Naive B cell (primary cell): Measurements from ENCODE around the gene XKR3. TPM values are rescaled to one million over a fixed set of nuclear protein-coding genes. Genes with fewer than 3 reads are reported as not detected.
"Not testable (repeated sequence)": the region's sequence is repeated elsewhere in the genome, so short reads cannot be mapped to it uniquely, and the experiment has no call there.

Source experiments
- ATAC-seq, 2 donors: fragments of 150-1000 bp; cut with Tn5 transposase; 2 replicates each; pipeline ENCODE4 v1.10.0; 2021; ENCODE audit warnings: low read depth in 2 of 2, mild to moderate bottlenecking in 2 of 2, moderate library complexity in 2 of 2
- DNase-seq: peaks from one replicate; pipeline ENCODE4 v3.0.0; 2022
- H3K27ac Mint-ChIP-seq, 6 donors: one replicate each; pipeline ENCODE4 v1.8.0; 2020 to 2022; ENCODE audit warnings: mild to moderate bottlenecking in 6 of 6, mixed read lengths in 6 of 6, moderate library complexity in 5 of 6, inconsistent platforms in 2 of 6
- H3K27me3 Mint-ChIP-seq, 3 donors: one replicate each; pipeline ENCODE4 v1.8.0; 2021 to 2022; ENCODE audit warnings: mixed read lengths in 3 of 3, mild to moderate bottlenecking in 1 of 3
- H3K36me3 Mint-ChIP-seq, 2 donors: one replicate each; pipeline ENCODE4 v1.8.0; 2020 to 2022; ENCODE audit warnings: mixed read lengths in 2 of 2, inconsistent platforms in 1 of 2, mild to moderate bottlenecking in 1 of 2
- H3K4me1 Mint-ChIP-seq, 3 donors: one replicate each; pipeline ENCODE4 v1.8.0; 2020 to 2022; ENCODE audit warnings: mixed read lengths in 3 of 3, inconsistent platforms in 1 of 3, mild to moderate bottlenecking in 1 of 3, moderate library complexity in 1 of 3
- H3K4me3 Mint-ChIP-seq, 8 donors: one replicate each; pipeline ENCODE4 v1.8.0; 2020 to 2022; ENCODE audit warnings: mild to moderate bottlenecking in 8 of 8, mixed read lengths in 8 of 8, moderate library complexity in 8 of 8, inconsistent platforms in 2 of 8
- H3K9me3 Mint-ChIP-seq, 7 donors: one replicate each; pipeline ENCODE4 v1.8.0; 2020 to 2022; ENCODE audit warnings: mixed read lengths in 7 of 7, mild to moderate bottlenecking in 5 of 7, inconsistent platforms in 2 of 7, moderate library complexity in 1 of 7
- polyA plus RNA-seq, 6 donors: library from polyadenylated mRNA; unstranded; fragments of 300-500 nt; fragmentation: Illumina TruSeq; gene quantifications; one replicate each; pipeline ENCODE4 v1.2.3, GENCODE V29; 2021; ENCODE audit warnings: low read depth in 6 of 6

Gene XKR3
- polyA plus RNA-seq, 6 donors from 2014 or later: not detected

GRCh38 chr22:16800358-16800757 lies 24.9 kb downstream of the XKR3 start:
- Mint-ChIP-seq H3K4me3 (no peak overlapping the region), H3K27me3 (no peaks in the 10 kb centered on the region), H3K27ac (peak overlapping the region in 1 of 6 donors; percentile 56), H3K9me3 (no peaks in the 10 kb centered on the region), H3K36me3 (no peaks in the 10 kb centered on the region), H3K4me1 (peaks cover 15 to 25% (median 24%) of the 10 kb centered on the region in 3 donors)
- DNase-seq (no peak), ATAC-seq (no peak)

- H3K27ac Mint-ChIP-seq, H3K27me3 Mint-ChIP-seq, H3K4me3 Mint-ChIP-seq, H3K9me3 Mint-ChIP-seq, ATAC-seq, DNase-seq, H3K36me3 Mint-ChIP-seq: not testable (repeated sequence)
- peaks cover 5 to 12% (median 10%) of the 10 kb centered on the region in 3 donors for H3K4me1 Mint-ChIP-seq
These were observed 29.7 kb downstream of the XKR3 start for GRCh38 chr22:16795504-16795903.

- peaks cover 0 to 8% of the 10 kb centered on the region in 2 donors for H3K36me3 Mint-ChIP-seq
- peak overlapping the region in 1 of 6 donors; percentile 20 for H3K27ac Mint-ChIP-seq
- H3K9me3 Mint-ChIP-seq: no peaks in the 10 kb centered on the region
- H3K4me1 Mint-ChIP-seq: peaks cover 5 to 12% (median 10%) of the 10 kb centered on the region in 3 donors
- H3K27me3 Mint-ChIP-seq: peaks cover 0 to 6% (median 0%) of the 10 kb centered on the region in 3 donors
- DNase-seq (no peak), ATAC-seq (no peak)
- no peak overlapping the region for H3K4me3 Mint-ChIP-seq
These were observed 31.4 kb downstream of the XKR3 start for GRCh38 chr22:16793831-16794230.

- peaks cover 0 to 8% of the 10 kb centered on the region in 2 donors for H3K36me3 Mint-ChIP-seq
- H3K4me3 Mint-ChIP-seq: no peak overlapping the region
These were observed 35.2 kb downstream of the XKR3 start for GRCh38 chr22:16789860-16790493.

GRCh38 chr22:16783930-16784354 lies 41.3 kb downstream of the XKR3 start:
- peaks cover 0 to 2% (median 0%) of the 10 kb centered on the region in 3 donors for H3K4me1 Mint-ChIP-seq
- no peak for DNase-seq
- peaks cover 0 to 1% (median 0%) of the 10 kb centered on the region in 7 donors for H3K9me3 Mint-ChIP-seq
- no peak overlapping the region for H3K27ac Mint-ChIP-seq
- no peak overlapping the region for H3K4me3 Mint-ChIP-seq
- no peaks in the 10 kb centered on the region for H3K36me3 Mint-ChIP-seq
- H3K27me3 Mint-ChIP-seq: no peaks in the 10 kb centered on the region
- no peak for ATAC-seq

More at GRCh38 chr22:16789860-16790493, 35.2 kb downstream of the XKR3 start:
- no peaks in the 10 kb centered on the region for H3K4me1 Mint-ChIP-seq
- peaks cover 0 to 6% (median 0%) of the 10 kb centered on the region in 3 donors for H3K27me3 Mint-ChIP-seq
- ATAC-seq (no peak), DNase-seq (no peak)
- no peak overlapping the region for H3K27ac Mint-ChIP-seq
- H3K9me3 Mint-ChIP-seq: peaks cover 0 to 1% (median 0%) of the 10 kb centered on the region in 7 donors

- Mint-ChIP-seq H3K27ac (no peak overlapping the region), H3K9me3 (peaks cover 0 to 1% (median 0%) of the 10 kb centered on the region in 7 donors), H3K36me3 (no peaks in the 10 kb centered on the region), H3K4me3 (no peak overlapping the region), H3K4me1 (peaks cover 0 to 2% (median 0%) of the 10 kb centered on the region in 3 donors), H3K27me3 (no peaks in the 10 kb centered on the region)
- DNase-seq (no peak), ATAC-seq (no peak)
These were observed 41.8 kb downstream of the XKR3 start for GRCh38 chr22:16783453-16783852.

- Mint-ChIP-seq H3K4me3 (no peak overlapping the region), H3K36me3 (no peaks in the 10 kb centered on the region)
- ATAC-seq: no peak
These were observed 43.4 kb downstream of the XKR3 start for GRCh38 chr22:16781764-16782329.

GRCh38 chr22:16781074-16781763 lies 44.0 kb downstream of the XKR3 start:
- peaks cover 0 to 2% (median 0%) of the 10 kb centered on the region in 3 donors for H3K4me1 Mint-ChIP-seq
- H3K27ac Mint-ChIP-seq: no peak overlapping the region
- peaks cover 0 to 1% (median 0%) of the 10 kb centered on the region in 7 donors for H3K9me3 Mint-ChIP-seq
- no peaks in the 10 kb centered on the region for H3K27me3 Mint-ChIP-seq
- no peaks in the 10 kb centered on the region for H3K36me3 Mint-ChIP-seq
- ATAC-seq (no peak), DNase-seq (no peak)
- no peak overlapping the region for H3K4me3 Mint-ChIP-seq

More at GRCh38 chr22:16781764-16782329, 43.4 kb downstream of the XKR3 start:
- no peak for DNase-seq
- no peak overlapping the region for H3K27ac Mint-ChIP-seq
- H3K9me3 Mint-ChIP-seq: peaks cover 0 to 1% (median 0%) of the 10 kb centered on the region in 7 donors
- H3K4me1 Mint-ChIP-seq: peaks cover 0 to 2% (median 0%) of the 10 kb centered on the region in 3 donors
- no peaks in the 10 kb centered on the region for H3K27me3 Mint-ChIP-seq

- no peak overlapping the region for H3K27ac Mint-ChIP-seq
- DNase-seq (no peak), ATAC-seq (no peak)
- H3K4me1 Mint-ChIP-seq: peaks cover 0 to 2% (median 0%) of the 10 kb centered on the region in 3 donors
- no peak overlapping the region for H3K4me3 Mint-ChIP-seq
- H3K36me3 Mint-ChIP-seq: no peaks in the 10 kb centered on the region
- H3K9me3 Mint-ChIP-seq: peaks cover 0 to 17% (median 2%) of the 10 kb centered on the region in 7 donors
- no peaks in the 10 kb centered on the region for H3K27me3 Mint-ChIP-seq
These were observed 47.8 kb downstream of the XKR3 start for GRCh38 chr22:16777284-16777924.

- H3K9me3 Mint-ChIP-seq: peaks cover 0 to 23% (median 2%) of the 10 kb centered on the region in 7 donors
These were observed 49.1 kb downstream of the XKR3 start for GRCh38 chr22:16776080-16776479.

GRCh38 chr22:16774911-16775500 lies 50.2 kb downstream of the XKR3 start:
- no peaks in the 10 kb centered on the region for H3K4me1 Mint-ChIP-seq
- no peak for DNase-seq
- no peak for ATAC-seq
- H3K36me3 Mint-ChIP-seq: no peaks in the 10 kb centered on the region
- H3K27me3 Mint-ChIP-seq: no peaks in the 10 kb centered on the region
- H3K27ac Mint-ChIP-seq: peak overlapping the region in 1 of 6 donors; percentile 18
- H3K4me3 Mint-ChIP-seq: no peak overlapping the region
- H3K9me3 Mint-ChIP-seq: peaks cover 0 to 23% (median 2%) of the 10 kb centered on the region in 7 donors

More at GRCh38 chr22:16776080-16776479, 49.1 kb downstream of the XKR3 start:
- Mint-ChIP-seq H3K27ac (peak overlapping the region in 1 of 6 donors; percentile 22), H3K36me3 (no peaks in the 10 kb centered on the region), H3K27me3 (no peaks in the 10 kb centered on the region), H3K4me3 (no peak overlapping the region), H3K4me1 (no peaks in the 10 kb centered on the region)
- no peak for DNase-seq
- no peak for ATAC-seq

- not testable (repeated sequence) for H3K4me1 Mint-ChIP-seq, DNase-seq, H3K4me3 Mint-ChIP-seq, H3K36me3 Mint-ChIP-seq, H3K27ac Mint-ChIP-seq, H3K27me3 Mint-ChIP-seq, ATAC-seq
- H3K9me3 Mint-ChIP-seq: peaks cover 0 to 23% (median 10%) of the 10 kb centered on the region in 7 donors
These were observed 53.6 kb downstream of the XKR3 start for GRCh38 chr22:16771569-16771968.

GRCh38 chr22:16767927-16768326 lies 57.3 kb downstream of the XKR3 start:
- not testable (repeated sequence) for ATAC-seq, H3K27me3 Mint-ChIP-seq, H3K27ac Mint-ChIP-seq, H3K4me3 Mint-ChIP-seq, H3K36me3 Mint-ChIP-seq, H3K4me1 Mint-ChIP-seq, DNase-seq
- peaks cover 3 to 17% (median 6%) of the 10 kb centered on the region in 7 donors for H3K9me3 Mint-ChIP-seq
